Muscle of arm (tissue), 12 donors: ENCODE data around the gene WTAP. TPM values are rescaled to one million over a fixed set of nuclear protein-coding genes. Genes with fewer than 3 reads are reported as not detected.
A peak's percentile ranks its signal among the peaks of the same experiment; 100 is the strongest.
"Not testable (repeated sequence)": the region's sequence is repeated elsewhere in the genome, so short reads cannot be mapped to it uniquely, and the experiment has no call there.

ENCODE experiments used
- DNase-seq: peaks from one replicate; pipeline ENCODE4 v3.0.0-alpha.2; 2013
- polyA plus RNA-seq, 12 donors: library from polyadenylated mRNA; unstranded; fragments of 120-200 nt; gene quantifications; one replicate each; pipeline ENCODE4 v1.2.1, GENCODE V29; 2013; ENCODE audit not compliant: insufficient read length in 12 of 12

WTAP gene
- polyA plus RNA-seq, 12 donors = 63.0 to 348 (median 84.9) TPM

GRCh38 chr6:159692303-159693127, 34.8 kb upstream of the WTAP start:
- DNase-seq = peak; percentile 45

GRCh38 chr6:159693128-159693893, 34.0 kb upstream of the WTAP start, which contains the start of gene SOD2:
SOD2 (minus strand) TSS chr6:159693241; CDS start chr6:159693167, 74 bp downstream.
- DNase-seq = peak; percentile 85

DNA sequence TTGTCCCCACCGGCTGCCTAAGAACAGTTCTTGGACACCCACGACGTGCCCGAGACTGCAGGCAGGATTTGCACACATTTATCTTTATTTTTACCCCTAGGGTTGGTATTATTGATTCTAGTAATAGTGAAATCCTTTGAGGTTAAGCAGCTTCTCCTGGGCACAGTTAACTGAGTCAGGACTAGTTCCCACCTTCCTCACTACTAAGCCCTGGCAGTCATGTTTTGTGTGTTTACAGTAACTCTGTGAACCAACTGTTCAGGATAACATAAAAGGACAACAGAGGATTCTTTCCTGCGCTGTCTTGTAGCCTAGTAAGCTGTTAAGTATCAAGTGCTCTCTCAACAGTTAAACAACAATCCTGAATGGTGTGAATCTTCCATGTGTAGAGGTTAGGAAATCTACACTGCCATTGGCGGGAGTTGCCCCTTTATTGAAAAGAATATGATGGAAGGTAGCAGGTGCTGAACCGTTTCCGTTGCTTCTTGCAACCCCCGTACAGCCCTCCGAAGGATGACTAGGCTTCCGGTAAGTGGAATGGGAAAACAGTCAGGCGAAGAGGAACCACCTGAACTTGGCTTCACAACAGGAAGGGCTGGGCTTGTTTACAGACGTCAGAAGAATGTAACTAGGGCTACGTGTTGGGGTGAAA, 33.3 kb upstream of the WTAP start:
- DNase-seq = peak; percentile 32

GRCh38 chr6:159695984-159696383, 31.3 kb upstream of the WTAP start:
- no peak for DNase-seq

GRCh38 chr6:159700970-159701369, 26.3 kb upstream of the WTAP start:
- DNase-seq = no peak

DNA sequence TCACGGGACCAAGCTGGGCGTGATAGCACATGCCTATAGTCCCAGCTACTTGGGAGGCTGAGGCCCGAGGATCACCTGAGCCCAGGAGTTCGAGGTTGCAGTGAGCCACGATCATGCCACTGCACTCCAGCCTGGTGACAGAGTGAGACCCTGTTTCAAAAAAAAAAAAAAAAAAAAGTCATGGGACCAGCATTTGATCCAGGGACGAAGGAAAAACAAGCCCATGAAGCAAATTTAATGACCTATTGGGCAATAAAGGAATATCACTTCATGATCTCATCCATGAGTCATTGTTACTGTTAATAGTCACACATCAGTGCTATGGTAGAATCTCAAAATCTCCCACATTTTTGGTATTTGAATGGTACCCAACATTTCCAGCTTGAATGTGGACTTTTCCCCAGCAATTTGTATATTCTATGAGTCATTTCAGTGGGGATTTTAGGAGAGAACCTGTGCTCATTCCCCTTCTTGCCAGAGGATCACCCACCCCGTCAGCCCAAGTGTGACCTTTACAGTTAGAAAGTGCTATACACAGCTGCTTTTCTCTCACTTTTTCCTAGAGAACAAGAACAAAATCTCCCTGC, 25.8 kb upstream of the WTAP start:
- DNase-seq = no peak

- not testable (repeated sequence) for DNase-seq
These were observed 16.7 kb upstream of the WTAP start for GRCh38 chr6:159710603-159711002.

DNA sequence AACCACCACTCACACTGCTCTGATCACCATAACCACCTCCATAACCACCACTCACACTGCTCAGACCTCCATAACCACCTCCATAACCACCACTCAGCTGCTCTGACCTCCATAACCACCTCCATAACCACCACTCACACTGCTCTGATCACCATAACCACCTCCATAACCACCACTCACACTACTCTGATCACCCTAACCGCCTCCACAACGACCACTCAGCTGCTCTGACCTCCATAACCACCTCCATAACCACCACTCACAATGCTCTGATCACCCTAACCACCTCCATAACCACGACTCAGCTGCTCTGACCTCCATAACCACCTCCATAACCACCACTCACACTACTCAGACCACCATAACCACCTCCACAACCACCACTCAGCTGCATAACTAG, 14.9 kb upstream of the WTAP start:
- not testable (repeated sequence) for DNase-seq

DNA sequence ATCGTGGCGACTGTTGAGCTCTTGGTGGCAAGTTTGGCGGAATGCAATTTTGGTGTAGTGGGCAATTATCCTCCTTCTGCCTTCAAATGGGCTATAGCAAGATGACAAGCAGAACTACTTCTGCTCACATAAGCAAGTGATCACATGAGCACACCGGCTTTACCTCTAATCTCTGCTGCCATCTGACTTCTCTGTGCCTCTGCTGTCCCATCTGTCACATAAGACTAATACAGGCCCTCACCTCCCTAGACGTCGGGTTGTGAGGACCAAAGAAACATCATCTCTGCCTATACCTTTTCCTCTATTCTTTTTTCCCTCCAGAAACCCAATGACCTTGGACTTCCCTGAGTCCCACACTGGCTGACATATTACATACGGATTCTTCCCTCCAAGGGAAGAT, 13.3 kb upstream of the WTAP start:
- no peak for DNase-seq

GRCh38 chr6:159714404-159714803, 12.9 kb upstream of the WTAP start:
- DNase-seq = no peak

DNA sequence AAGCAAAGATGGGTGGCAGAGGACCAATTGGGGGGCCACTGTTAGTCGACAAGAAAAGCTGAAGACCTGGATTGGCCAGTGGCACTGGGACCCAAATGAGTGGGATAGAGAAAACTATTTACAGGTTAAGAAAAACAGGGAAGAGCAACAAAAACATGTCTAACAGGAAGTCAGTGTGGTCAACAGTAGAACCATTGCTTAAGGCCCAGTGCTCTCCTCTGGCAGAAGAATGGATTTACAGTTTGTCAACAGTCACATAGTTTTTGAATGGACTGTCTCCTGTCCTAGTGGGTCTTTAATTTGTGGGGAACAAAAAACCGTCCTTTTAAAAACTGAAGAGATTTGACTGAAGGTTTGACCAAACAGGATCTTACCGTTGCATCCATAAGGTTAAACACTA, 12.1 kb upstream of the WTAP start:
- DNase-seq = no peak

DNA sequence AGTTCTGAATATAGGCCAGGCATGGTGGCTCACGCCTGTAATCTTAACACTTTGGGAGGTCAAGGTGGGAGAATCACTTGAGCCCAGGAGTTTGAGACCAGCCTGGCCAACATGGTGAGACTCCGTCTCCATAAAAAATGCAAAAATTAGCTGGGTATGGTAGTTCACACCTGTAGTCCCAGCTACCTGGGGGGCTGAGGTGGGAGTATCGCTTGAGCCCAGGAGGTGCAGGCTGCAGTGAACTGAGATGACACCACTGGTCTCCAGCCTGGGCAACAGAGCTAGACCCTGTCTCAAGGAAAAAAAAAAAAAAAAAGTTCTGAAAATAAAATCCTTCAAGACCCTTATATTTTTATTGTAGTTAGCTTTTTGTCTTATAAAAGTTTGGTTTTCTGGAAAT, 11.7 kb upstream of the WTAP start:
- DNase-seq = no peak

DNA sequence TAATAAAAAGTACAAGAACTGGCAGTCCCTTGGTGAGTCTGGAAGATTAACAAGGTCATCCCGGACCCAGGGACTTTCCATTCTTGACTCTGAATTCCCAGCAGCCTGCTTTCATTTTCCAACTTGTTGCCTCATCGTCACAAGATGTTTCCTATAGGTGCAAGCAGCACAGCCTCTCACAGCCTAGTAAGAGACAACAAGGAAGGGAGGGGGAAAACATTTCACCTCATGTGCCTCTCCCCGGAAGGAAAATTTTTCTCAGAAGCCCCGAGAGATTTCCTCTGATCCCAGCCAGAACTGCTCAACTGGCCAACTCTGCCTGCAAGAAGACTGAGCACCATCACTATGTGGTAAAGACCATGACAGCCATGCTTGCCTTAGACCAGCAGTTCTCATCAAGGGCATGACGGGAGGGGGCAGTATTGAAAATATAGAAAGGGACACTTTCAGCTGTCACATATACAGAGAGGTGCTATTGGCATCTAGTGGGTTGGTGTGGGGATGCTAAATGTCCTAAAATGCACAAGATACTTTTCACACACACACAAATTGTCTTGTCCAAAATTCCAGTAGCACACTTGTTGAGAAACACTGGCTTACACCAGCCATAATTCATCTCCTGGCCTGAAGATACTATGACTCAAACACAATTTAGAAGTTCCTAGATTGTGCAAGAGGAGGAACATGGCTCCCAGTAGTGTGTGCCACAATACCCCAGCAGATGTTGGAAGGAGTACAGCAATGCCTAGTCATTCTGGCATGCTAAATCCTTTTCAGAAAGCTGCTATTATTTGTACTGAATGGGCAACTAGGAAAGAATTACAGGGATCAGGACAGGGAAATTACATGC, 10.8 kb upstream of the WTAP start:
- no peak for DNase-seq

GRCh38 chr6:159718634-159719033, 8.7 kb upstream of the WTAP start:
- DNase-seq = no peak

DNA sequence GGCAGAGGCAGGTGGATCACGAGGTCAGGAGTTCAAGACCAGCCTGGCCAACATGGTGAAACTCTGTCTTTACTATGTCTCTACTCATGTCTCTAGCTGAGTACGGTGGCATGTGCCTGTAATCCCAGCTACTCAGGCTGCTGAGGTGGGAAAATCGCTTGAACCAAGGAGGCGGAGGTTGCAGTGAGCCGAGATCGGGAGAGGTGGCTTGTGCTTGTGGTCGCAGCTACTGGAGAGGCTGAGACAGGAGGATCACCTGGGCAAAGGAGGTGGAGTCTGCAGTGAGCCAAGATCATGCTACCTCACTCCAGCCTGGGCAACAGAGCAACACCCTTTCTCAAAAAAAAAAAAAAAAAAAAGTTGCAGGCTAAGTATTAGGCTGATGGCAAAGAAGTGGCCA, 8.0 kb upstream of the WTAP start:
- no peak for DNase-seq

DNA sequence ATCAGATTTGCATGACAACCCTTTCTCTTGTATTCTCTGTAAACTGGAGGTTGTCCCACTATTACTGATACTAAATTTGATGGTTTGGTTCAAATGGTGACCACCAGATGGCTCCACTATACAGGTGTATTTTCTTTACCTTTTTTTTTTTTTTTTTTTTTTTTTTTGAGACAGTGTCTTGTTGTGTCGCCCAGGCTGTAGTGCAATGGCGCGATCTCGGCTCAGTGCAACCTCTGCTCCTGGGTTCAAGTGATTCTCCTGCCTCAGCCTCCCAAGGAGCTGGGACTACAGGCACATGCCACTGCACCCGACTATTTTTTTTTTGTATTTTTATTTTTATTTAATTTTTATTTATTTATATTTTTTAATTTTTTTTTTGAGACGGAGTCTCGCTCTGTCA, 6.6 kb upstream of the WTAP start:
- DNase-seq = no peak

DNA sequence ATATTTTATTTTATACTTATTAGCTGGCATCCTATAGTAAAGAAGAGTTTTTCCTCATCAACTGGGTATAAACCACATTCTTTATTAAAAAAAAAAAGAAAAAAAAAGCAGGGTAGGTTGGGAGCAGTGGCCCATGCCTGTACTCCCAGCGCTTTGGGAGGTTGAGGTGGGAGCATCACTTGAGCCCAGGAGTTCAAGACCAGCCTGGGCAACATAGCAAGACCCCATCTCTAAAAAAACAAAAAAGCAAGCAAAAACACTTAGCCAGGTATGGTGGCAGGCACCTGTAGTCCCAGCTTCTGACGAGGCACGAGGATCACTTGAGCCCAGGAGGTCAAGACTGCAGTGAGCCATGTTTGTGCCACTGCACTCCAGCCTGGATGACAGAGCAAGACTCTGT, 5.3 kb upstream of the WTAP start:
- DNase-seq = not testable (repeated sequence)

GRCh38 chr6:159722655-159723054, 4.7 kb upstream of the WTAP start:
- no peak for DNase-seq

DNA sequence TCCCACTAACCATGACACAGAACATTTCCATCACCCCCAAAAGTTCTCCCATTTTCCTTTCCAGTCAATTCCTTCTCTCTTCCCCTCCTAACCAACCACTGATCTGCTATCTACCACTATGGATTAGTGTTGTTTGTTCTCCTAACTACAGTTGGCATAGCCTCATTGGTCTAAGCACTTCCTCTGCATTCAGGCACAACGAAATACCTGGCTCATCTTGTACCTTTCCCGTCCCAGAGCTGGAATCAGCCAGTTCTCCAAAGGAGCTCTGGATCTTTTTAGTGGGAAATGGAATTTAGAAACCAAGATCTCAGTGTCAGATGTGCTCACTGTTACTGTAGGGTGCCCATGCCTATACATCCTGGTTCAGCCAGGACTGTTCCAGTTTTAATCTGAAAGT, 4.0 kb upstream of the WTAP start:
- no peak for DNase-seq

DNA sequence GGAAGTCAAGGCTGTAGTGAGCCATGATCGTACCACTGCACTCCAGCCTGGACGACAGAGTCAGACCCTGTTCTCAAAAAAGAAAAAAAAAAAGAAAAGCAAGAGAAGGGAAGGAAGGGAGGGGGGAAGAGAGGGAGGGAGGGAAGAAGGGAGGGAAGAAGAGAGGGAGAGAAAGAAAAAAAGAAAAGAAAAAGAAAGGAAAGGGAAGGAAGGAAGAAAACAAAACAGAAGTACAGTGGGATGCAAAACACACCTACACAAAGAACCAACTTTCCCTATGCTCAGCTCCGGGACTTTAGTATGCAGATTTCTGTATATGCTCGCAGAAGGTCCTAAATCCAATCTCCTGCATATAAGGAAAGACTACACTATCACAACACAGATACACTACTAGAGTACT, 2.5 kb upstream of the WTAP start:
- DNase-seq = no peak

GRCh38 chr6:159725208-159725607, 2.1 kb upstream of the WTAP start:
- not testable (repeated sequence) for DNase-seq
